ENCODE results near the gene GPX6.
"Not testable (repeated sequence)": the region's sequence is repeated elsewhere in the genome, so short reads cannot be mapped to it uniquely, and the experiment has no call there.

GPX6 gene

GRCh38 chr6:28525496-28526039 lies 10.0 kb upstream of the GPX6 start, which contains the start of gene GPX5:
GPX5 (plus strand) TSS chr6:28525881; CDS start chr6:28526014, 133 bp downstream.
- DNase-seq, result no peak

- DNase-seq, result no peak
Measured at GRCh38 chr6:28523241-28523622, 7.6 kb upstream of the GPX6 start.

- no peak for DNase-seq
Measured at GRCh38 chr6:28522594-28523240, 7.1 kb upstream of the GPX6 start.

- DNase-seq, result no peak
Measured at GRCh38 chr6:28517964-28518363, 2.4 kb upstream of the GPX6 start.

- DNase-seq, result not testable (repeated sequence)
Measured at GRCh38 chr6:28512387-28512786, 3.2 kb downstream of the GPX6 start.

GRCh38 chr6:28511628-28512300 lies 3.8 kb downstream of the GPX6 start:
- no peak for DNase-seq

- no peak for DNase-seq
Measured at GRCh38 chr6:28506807-28507475, 8.7 kb downstream of the GPX6 start.

- no peak for DNase-seq
Measured at GRCh38 chr6:28505733-28506132, 9.9 kb downstream of the GPX6 start.

GRCh38 chr6:28502709-28503305 lies 12.8 kb downstream of the GPX6 start:
- not testable (repeated sequence) for DNase-seq

- not testable (repeated sequence) for DNase-seq
Measured at GRCh38 chr6:28502136-28502535, 13.5 kb downstream of the GPX6 start.

GRCh38 chr6:28501259-28501658 lies 14.3 kb downstream of the GPX6 start:
- no peak for DNase-seq

- no peak for DNase-seq
Measured at GRCh38 chr6:28497893-28498292, 17.7 kb downstream of the GPX6 start.

- no peak for DNase-seq
Measured at GRCh38 chr6:28497306-28497705, 18.3 kb downstream of the GPX6 start.

- no peak for DNase-seq
Measured at GRCh38 chr6:28496099-28496779, 19.4 kb downstream of the GPX6 start.

- DNase-seq, result no peak
Measured at GRCh38 chr6:28491984-28492317, 23.6 kb downstream of the GPX6 start.

GRCh38 chr6:28490205-28490890 lies 25.2 kb downstream of the GPX6 start:
- no peak for DNase-seq

GRCh38 chr6:28489366-28490204 lies 26.0 kb downstream of the GPX6 start:
- peak; percentile 62 for DNase-seq

- peak; percentile 25 for DNase-seq
Measured at GRCh38 chr6:28488916-28489365, 26.7 kb downstream of the GPX6 start.

- DNase-seq, result no peak
Measured at GRCh38 chr6:28486988-28487742, 28.4 kb downstream of the GPX6 start.

- DNase-seq, result no peak
Measured at GRCh38 chr6:28486533-28486932, 29.1 kb downstream of the GPX6 start.

All from right kidney (tissue), 1 donor.